HEK293T (cell line): ENCODE results near the gene REPIN1.

Source experiments
- CTCF ChIA-PET: fragments of 350-600 bp; formaldehyde crosslinking; extraction: SDS; loops from one replicate; lab custom pipeline; 2021; ENCODE audit warnings: antibody characterized with exemption, inconsistent platforms; lab: Yijun Ruan, JAX
- POLR2A ChIA-PET: fragments of 350-600 bp; formaldehyde crosslinking; extraction: SDS; loops from one replicate; lab custom pipeline; 2020; ENCODE audit warnings: antibody characterized with exemption, inconsistent platforms; lab: Yijun Ruan, JAX
- DNase-seq: peaks from one replicate; pipeline ENCODE4 v3.0.0; 2012; ENCODE audit warnings: mixed read lengths; ENCODE audit errors: extremely low spot score
- ARNT ChIP-seq: fragments of 450-650 bp; IDR thresholded peaks from 2 replicates; pipeline ENCODE4 v1.6.1; 2017; ENCODE audit warnings: mild to moderate bottlenecking
- BHLHE40 ChIP-seq: fragments of 450-650 bp; IDR thresholded peaks from 2 replicates; pipeline ENCODE4 v1.6.1; 2016; ENCODE audit warnings: mild to moderate bottlenecking, moderate library complexity, borderline replicate concordance
- CTBP1 ChIP-seq: fragments of 450-650 bp; IDR thresholded peaks from 2 replicates; pipeline ENCODE4 v1.6.1; 2016; ENCODE audit warnings: borderline replicate concordance
- ELF4 ChIP-seq: fragments of 450-650 bp; IDR thresholded peaks from 2 replicates; pipeline ENCODE4 v1.6.1; 2017; ENCODE audit warnings: antibody characterized with exemption
- FOXA1 ChIP-seq: fragments of 450-650 bp; IDR thresholded peaks from 2 replicates; pipeline ENCODE4 v1.6.1; 2016; ENCODE audit warnings: mild to moderate bottlenecking
- FOXK2 ChIP-seq: fragments of 450-650 bp; IDR thresholded peaks from 2 replicates; pipeline ENCODE4 v1.6.1; 2016; ENCODE audit warnings: mild to moderate bottlenecking
- FOXM1 ChIP-seq: fragments of 450-650 bp; IDR thresholded peaks from 2 replicates; pipeline ENCODE4 v1.6.1; 2017; ENCODE audit warnings: mild to moderate bottlenecking, borderline replicate concordance
- HDGF ChIP-seq: fragments of 450-650 bp; IDR thresholded peaks from 2 replicates; pipeline ENCODE4 v1.6.1; 2017; ENCODE audit warnings: antibody characterized with exemption, borderline replicate concordance
- L3MBTL2 ChIP-seq: fragments of 450-650 bp; conservative IDR thresholded peaks from 2 replicates; pipeline ENCODE4 v1.6.1; 2016; ENCODE audit warnings: mild to moderate bottlenecking
- LEF1 ChIP-seq: fragments of 450-650 bp; IDR thresholded peaks from 2 replicates; pipeline ENCODE4 v1.6.1; 2017; ENCODE audit warnings: mild to moderate bottlenecking, borderline replicate concordance
- NFRKB ChIP-seq: fragments of 450-650 bp; IDR thresholded peaks from 2 replicates; pipeline ENCODE4 v1.6.1; 2016; ENCODE audit warnings: mild to moderate bottlenecking, moderate library complexity
- PKNOX1 ChIP-seq: fragments of 450-650 bp; IDR thresholded peaks from 2 replicates; pipeline ENCODE4 v1.6.1; 2016
- SP1 ChIP-seq: fragments of 450-650 bp; IDR thresholded peaks from 2 replicates; pipeline ENCODE4 v1.6.1; 2017
- SUZ12 ChIP-seq: fragments of 450-650 bp; IDR thresholded peaks from 2 replicates; pipeline ENCODE4 v1.6.1; 2016; ENCODE audit warnings: mild to moderate bottlenecking
- TARDBP ChIP-seq: fragments of 450-650 bp; IDR thresholded peaks from 2 replicates; pipeline ENCODE4 v1.6.1; 2016
- ZNF384 ChIP-seq: fragments of 450-650 bp; IDR thresholded peaks from 2 replicates; pipeline ENCODE4 v1.6.1; 2016

REPIN1 gene

GRCh38 chr7:150374472-150374871, 5.8 kb downstream of the REPIN1 start:
- ChIA-PET POLR2A (interaction anchor here (1.2 to 2.0 kb wide), 2 partner anchors 30 to 40 kb away, joined by 4 read pairs; a partner anchor contains a TSS), CTCF (interaction anchor here (0.7 kb wide), 1 partner anchor 557 kb away, joined by 3 read pairs; no protein-coding TSS in a partner anchor)

GRCh38 chr7:150375662-150376521, 7.3 kb downstream of the REPIN1 start:
- POLR2A ChIA-PET: interaction anchor here (2.0 kb wide), 1 partner anchor 29 kb away, joined by 4 read pairs; a partner anchor contains a TSS
- TF ChIP-seq FOXA1: no peak
- TF ChIP-seq ARNT: no peak
- no peak for TF ChIP-seq HDGF
- no peak for TF ChIP-seq NFRKB
- TF ChIP-seq SUZ12: no peak
- TF ChIP-seq FOXM1: no peak
- CTCF ChIA-PET: no interaction called here
- DNase-seq: no peak

More at GRCh38 chr7:150374472-150374871, 5.8 kb downstream of the REPIN1 start:
- DNase-seq: no peak
- TF ChIP-seq SP1 (no peak), ARNT (no peak), LEF1 (no peak), ZNF384 (no peak), HDGF (no peak), NFRKB (no peak), FOXK2 (no peak), ELF4 (no peak), BHLHE40 (no peak), FOXM1 (no peak), L3MBTL2 (no peak), CTBP1 (no peak), FOXA1 (no peak), SUZ12 (no peak), TARDBP (no peak), PKNOX1 (no peak)

- no peak for TF ChIP-seq FOXM1
- no peak for TF ChIP-seq TARDBP
- TF ChIP-seq SP1: no peak
- TF ChIP-seq LEF1: no peak
- no peak for TF ChIP-seq ELF4
- TF ChIP-seq FOXK2: no peak
- TF ChIP-seq ARNT: no peak
- POLR2A ChIA-PET: no interaction called here
- no peak for DNase-seq
- CTCF ChIA-PET: no interaction called here
Measured at GRCh38 chr7:150376560-150376959, 7.9 kb downstream of the REPIN1 start.

GRCh38 chr7:150377196-150377595, 8.6 kb downstream of the REPIN1 start:
- TF ChIP-seq FOXM1 (no peak), FOXA1 (no peak), PKNOX1 (no peak)
- no peak for DNase-seq
- ChIA-PET POLR2A (interaction anchor here (0.9 to 2.4 kb wide), 7 partner anchors 8 to 29 kb away, joined by 3 to 50 read pairs (median 6); partner anchors contain the start of gene REPIN1), CTCF (no interaction called here)

- no peak for DNase-seq
- ChIA-PET POLR2A (interaction anchor here (0.7 to 2.4 kb wide), 16 partner anchors 9 to 469 kb away, joined by 3 to 50 read pairs (median 5); partner anchors contain the start of gene REPIN1), CTCF (interaction anchor here (1.0 to 1.2 kb wide), 5 partner anchors 9 to 640 kb away, joined by 3 to 4 read pairs (median 3); partner anchors contain the start of gene REPIN1)
- TF ChIP-seq SUZ12 (no peak), NFRKB (no peak), SP1 (no peak), LEF1 (no peak), ZNF384 (no peak), PKNOX1 (no peak), TARDBP (no peak), ELF4 (no peak), FOXM1 (no peak), FOXA1 (no peak)
Measured at GRCh38 chr7:150377635-150378034, 9.0 kb downstream of the REPIN1 start.

GRCh38 chr7:150378115-150378852, 9.7 kb downstream of the REPIN1 start:
- TF ChIP-seq PKNOX1: no peak
- TF ChIP-seq SP1: no peak
- TF ChIP-seq SUZ12: no peak
- TF ChIP-seq FOXK2: no peak
- ChIA-PET CTCF (interaction anchor here (1.0 to 1.2 kb wide), 5 partner anchors 10 to 640 kb away, joined by 3 to 4 read pairs (median 3); partner anchors contain the start of gene REPIN1), POLR2A (interaction anchor here (0.7 to 2.4 kb wide), 16 partner anchors 8 to 469 kb away, joined by 3 to 50 read pairs (median 5); partner anchors contain the start of gene REPIN1)
- DNase-seq: peak; percentile 59
